Endothelial cell of umbilical vein (primary cell): ENCODE measurements around the gene HOXC12. TPM values are rescaled to one million over a fixed set of nuclear protein-coding genes. Genes with fewer than 3 reads are reported as not detected.

Source experiments
- BruUV-seq: library from RNA; stranded (reverse); fragments of 400-500 nt; replicated peaks from 2 replicates; lab custom pipeline; 2021; lab: Mats Ljungman, UMichigan
- CTCF ChIA-PET: fragments of 300-600, 350-600 bp; sonication (Branson Sonifier 250); formaldehyde crosslinking; loops from one replicate; lab custom pipeline; 2021; ENCODE audit warnings: antibody characterized with exemption, inconsistent platforms; lab: Charles Lee
- POLR2A ChIA-PET: fragments of 300-600, 350-600 bp; sonication (Branson Sonifier 250); formaldehyde crosslinking; loops from one replicate; lab custom pipeline; 2021; ENCODE audit warnings: antibody characterized with exemption, inconsistent platforms; lab: Charles Lee
- DNase-seq: peaks from one replicate; pipeline ENCODE4 v3.0.0-alpha.2; 2011; ENCODE audit warnings: low read depth, low spot score
- FAIRE-seq: peaks from 2 replicates; lab custom pipeline; 2011; peaks lifted over from hg19 to GRCh38; lab: Jason Lieb, UNC
- H2AFZ ChIP-seq: 2 replicates; pipeline ENCODE4 v1.6.0; 2012; ENCODE audit warnings: low read depth, low read length, control low read depth, inconsistent platforms
- H3K27ac ChIP-seq: 2 replicates; pipeline ENCODE4 v1.5.1; 2011; ENCODE audit warnings: low read depth, mild to moderate bottlenecking, control low read depth, low read length, moderate library complexity; ENCODE audit not compliant: insufficient read depth
- H3K27me3 ChIP-seq, 2 experiments: 2 replicates each; pipeline versions ENCODE4 v1.6.0 to v1.6.1; 2011; ENCODE audit warnings: low read length in 2 of 2, mixed read lengths in 1 of 2; ENCODE audit not compliant: control insufficient read depth in 2 of 2, insufficient read depth in 2 of 2
- H3K36me3 ChIP-seq, 2 experiments: 2 replicates in 1 of 2; 3 replicates in 1 of 2; pipeline ENCODE4 v1.5.1; 2011; ENCODE audit warnings: low read length in 2 of 2, mild to moderate bottlenecking in 1 of 2, moderate library complexity in 1 of 2; ENCODE audit not compliant: control insufficient read depth in 2 of 2, insufficient read depth in 2 of 2; ENCODE audit errors: extremely low read depth in 1 of 2
- H3K4me1 ChIP-seq: 3 replicates; pipeline ENCODE4 v1.5.1; 2011; ENCODE audit warnings: mild to moderate bottlenecking, low read length; ENCODE audit not compliant: control insufficient read depth, insufficient read depth; ENCODE audit errors: extremely low read depth
- H3K4me2 ChIP-seq: 2 replicates; pipeline ENCODE4 v1.6.1; 2011; ENCODE audit warnings: low read length, control low read depth, mixed read lengths; ENCODE audit not compliant: insufficient read depth
- H3K4me3 ChIP-seq, 3 experiments: fragments of 200-600 bp in 1 of 3; sonication (generic), shearing (Covaris generic) in 1 of 3; replicated peaks in 1 of 3; 2 replicates each; pipeline ENCODE4 v1.5.1; 2011 to 2016; ENCODE audit warnings: control low read depth in 3 of 3, low read length in 3 of 3, mild to moderate bottlenecking in 2 of 3, inconsistent platforms in 1 of 3, low read depth in 1 of 3, moderate library complexity in 1 of 3; ENCODE audit not compliant: insufficient read depth in 1 of 3
- H3K79me2 ChIP-seq: 2 replicates; pipeline ENCODE4 v1.6.0; 2012; ENCODE audit warnings: low read length, inconsistent platforms; ENCODE audit not compliant: control insufficient read depth, insufficient read depth
- H3K9ac ChIP-seq: replicated peaks from 2 replicates; pipeline ENCODE3; 2011; ENCODE audit warnings: low read length, control low read depth; ENCODE audit not compliant: insufficient read depth; ENCODE audit errors: extremely low read depth
- H3K9me1 ChIP-seq: replicated peaks from 3 replicates; pipeline ENCODE4 v1.6.0; 2011; ENCODE audit warnings: mild to moderate bottlenecking, low read length; ENCODE audit not compliant: control insufficient read depth, insufficient read depth; ENCODE audit errors: extremely low read depth
- H3K9me3 ChIP-seq: replicated peaks from 2 replicates; pipeline ENCODE4 v1.5.1; 2012; ENCODE audit warnings: low read length, inconsistent platforms; ENCODE audit not compliant: control insufficient read depth, insufficient read depth
- H4K20me1 ChIP-seq: replicated peaks from 2 replicates; pipeline ENCODE3; 2011; ENCODE audit warnings: mild to moderate bottlenecking, low read length; ENCODE audit not compliant: control insufficient read depth, insufficient read depth; ENCODE audit errors: extremely low read depth
- EZH2 ChIP-seq: IDR thresholded peaks from 2 replicates; pipeline ENCODE4 v1.6.1; 2012; ENCODE audit warnings: borderline replicate concordance, low read depth, mild to moderate bottlenecking, moderate library complexity, low read length, inconsistent platforms; ENCODE audit not compliant: severe bottlenecking
- GATA2 ChIP-seq: IDR thresholded peaks from 2 replicates; pipeline ENCODE4 v1.7.0; 2011; ENCODE audit warnings: low read depth, mild to moderate bottlenecking, moderate library complexity, mixed read lengths, low read length; ENCODE audit not compliant: insufficient read length, insufficient read depth
- JUN ChIP-seq: IDR thresholded peaks from 2 replicates; pipeline ENCODE4 v1.6.1; 2011; ENCODE audit warnings: borderline replicate concordance, low read depth; ENCODE audit not compliant: insufficient read length, insufficient read depth
- MYC ChIP-seq: IDR thresholded peaks from one replicate; pipeline ENCODE4 v1.6.1; 2011; ENCODE audit warnings: mild to moderate bottlenecking, low read depth, low read length
- POLR2AphosphoS5 ChIP-seq: IDR thresholded peaks from 2 replicates; pipeline ENCODE4 v1.6.1; 2012; ENCODE audit warnings: low read depth, mild to moderate bottlenecking, control low read depth, low read length, moderate library complexity; ENCODE audit not compliant: insufficient read depth
- dilution Hi-C: fragments of 300-500 bp; cut with MboI; formaldehyde crosslinking; loops from one replicate; pipeline ENCODE4 v1.15.0; 2019; ENCODE audit warnings: low sequenced_read_pairs; ENCODE audit not compliant: extremely low pct_ligation_motif_present
- intact Hi-C: fragments of 100-400 bp; cut with micrococcal nuclease; formaldehyde crosslinking; loops from one replicate; pipeline ENCODE4 v1.10.0; 2022
- polyA plus RNA-seq, 4 experiments: library from polyadenylated mRNA; depleted of rRNA in 3 of 4; stranded (reverse) in 3 of 4; unstranded in 1 of 4; fragments of >200 nt; gene quantifications; 2 replicates each; pipeline versions ENCODE4 v1.2.1 to v1.2.3, GENCODE V29; 2011 to 2012; ENCODE audit warnings: missing spikeins in 1 of 4
- total RNA-seq: library from RNA; stranded (reverse); gene quantifications from 2 replicates; pipeline ENCODE4 v1.2.3, GENCODE V29; 2021
- TF ChIP-seq, protein P1 (sequence below): IDR thresholded peaks from 2 replicates; pipeline ENCODE4 v1.6.1; 2011; ENCODE audit not compliant: insufficient read depth, insufficient read length
- TF ChIP-seq, protein P2 (sequence below), 2 donors: IDR thresholded peaks; 1 replicate in 1 of 2; 2 replicates in 1 of 2; pipeline ENCODE4 v1.5.1; 2011; ENCODE audit warnings: low read length in 2 of 2, mild to moderate bottlenecking in 2 of 2, moderate library complexity in 2 of 2, control low read depth in 1 of 2, inconsistent platforms in 1 of 2, low read depth in 1 of 2; ENCODE audit not compliant: insufficient read depth in 1 of 2; ENCODE audit errors: extremely low read depth in 1 of 2

The HOXC12 gene
- total and polyA plus RNA-seq, 2 donors (not counting 3 experiments of a cell fraction or from before 2014, with no cell fraction given), result not detected

DNA sequence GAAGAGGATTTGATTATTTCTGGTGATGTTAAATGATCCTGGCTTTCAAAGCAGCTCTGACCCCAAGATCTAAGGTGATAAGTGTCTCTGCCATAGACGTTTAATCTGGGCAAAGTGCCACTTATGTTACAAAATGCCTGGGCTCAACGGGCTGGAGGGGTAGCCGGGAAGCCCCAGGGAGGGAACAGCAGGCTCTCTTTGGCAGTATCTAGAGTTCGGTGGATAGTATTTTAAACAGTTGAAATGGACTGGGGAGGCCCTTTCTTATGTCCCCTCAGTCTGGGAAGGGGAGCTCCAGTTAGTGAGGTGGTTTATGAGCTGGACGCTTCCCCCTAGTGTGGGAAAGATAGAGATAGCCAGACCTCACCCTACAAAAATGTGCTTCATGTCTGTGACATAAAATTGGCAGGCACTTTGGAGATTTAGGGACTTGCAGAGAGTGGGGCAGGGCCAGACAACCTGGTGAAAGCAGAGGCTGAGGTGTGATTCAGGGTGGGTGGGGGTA is 12.8 kb downstream of the HOXC12 start:
- intact Hi-C loops (no loop called here), dilution Hi-C loops (no loop called here)
- H3K27ac ChIP-seq, result no peak overlapping the region
- no peak overlapping the region for H3K4me3 ChIP-seq
- no peaks in the 10 kb centered on the region for H3K9me1 ChIP-seq
- H3K27me3 ChIP-seq, result peaks cover 96 to 100% of the 10 kb centered on the region in 2 experiments
- no peaks in the 10 kb centered on the region for H3K9me3 ChIP-seq
- no peak for DNase-seq
- no peak overlapping the region for H3K9ac ChIP-seq
- ChIA-PET POLR2A (no interaction called here), CTCF (no interaction called here)
- TF ChIP-seq EZH2, result no peak
- no peak for TF ChIP-seq JUN
- TF ChIP-seq, protein P1, sequence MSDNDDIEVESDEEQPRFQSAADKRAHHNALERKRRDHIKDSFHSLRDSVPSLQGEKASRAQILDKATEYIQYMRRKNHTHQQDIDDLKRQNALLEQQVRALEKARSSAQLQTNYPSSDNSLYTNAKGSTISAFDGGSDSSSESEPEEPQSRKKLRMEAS, result no peak
- TF ChIP-seq, protein P2, sequence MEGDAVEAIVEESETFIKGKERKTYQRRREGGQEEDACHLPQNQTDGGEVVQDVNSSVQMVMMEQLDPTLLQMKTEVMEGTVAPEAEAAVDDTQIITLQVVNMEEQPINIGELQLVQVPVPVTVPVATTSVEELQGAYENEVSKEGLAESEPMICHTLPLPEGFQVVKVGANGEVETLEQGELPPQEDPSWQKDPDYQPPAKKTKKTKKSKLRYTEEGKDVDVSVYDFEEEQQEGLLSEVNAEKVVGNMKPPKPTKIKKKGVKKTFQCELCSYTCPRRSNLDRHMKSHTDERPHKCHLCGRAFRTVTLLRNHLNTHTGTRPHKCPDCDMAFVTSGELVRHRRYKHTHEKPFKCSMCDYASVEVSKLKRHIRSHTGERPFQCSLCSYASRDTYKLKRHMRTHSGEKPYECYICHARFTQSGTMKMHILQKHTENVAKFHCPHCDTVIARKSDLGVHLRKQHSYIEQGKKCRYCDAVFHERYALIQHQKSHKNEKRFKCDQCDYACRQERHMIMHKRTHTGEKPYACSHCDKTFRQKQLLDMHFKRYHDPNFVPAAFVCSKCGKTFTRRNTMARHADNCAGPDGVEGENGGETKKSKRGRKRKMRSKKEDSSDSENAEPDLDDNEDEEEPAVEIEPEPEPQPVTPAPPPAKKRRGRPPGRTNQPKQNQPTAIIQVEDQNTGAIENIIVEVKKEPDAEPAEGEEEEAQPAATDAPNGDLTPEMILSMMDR (IDR thresholded peaks at IDR 0.05; ENCODE audit: extremely low read depth in 1 of 2, insufficient read depth in 1 of 2, low read depth in 1 of 2, low read length in 2 of 2), result no peak
- TF ChIP-seq GATA2, result no peak
- TF ChIP-seq POLR2AphosphoS5, result no peak
- TF ChIP-seq MYC, result no peak
- no peaks in the 10 kb centered on the region for H4K20me1 ChIP-seq
- H3K4me2 ChIP-seq, result no peak overlapping the region
- H3K36me3 ChIP-seq, result no peaks in the 10 kb centered on the region
- H3K79me2 ChIP-seq, result no peaks in the 10 kb centered on the region
- FAIRE-seq, result no peak
- no peaks in the 10 kb centered on the region for H3K4me1 ChIP-seq
- no TSS peak for BruUV-seq
- no peak overlapping the region for H2AFZ ChIP-seq
